ENCODE results near the gene PCSK6.
"Not testable (repeated sequence)": the region's sequence is repeated elsewhere in the genome, so short reads cannot be mapped to it uniquely, and the experiment has no call there.

The PCSK6 gene

GRCh38 chr15:101355678-101356464 is 133.6 kb downstream of the PCSK6 start:
- no peak for DNase-seq (ENCODE audit: low spot score)

GRCh38 chr15:101354891-101355623 is 134.4 kb downstream of the PCSK6 start:
- no peak for DNase-seq (ENCODE audit: low spot score)

GRCh38 chr15:101353240-101353639 is 136.3 kb downstream of the PCSK6 start:
- DNase-seq (ENCODE audit: low spot score) = no peak

DNA sequence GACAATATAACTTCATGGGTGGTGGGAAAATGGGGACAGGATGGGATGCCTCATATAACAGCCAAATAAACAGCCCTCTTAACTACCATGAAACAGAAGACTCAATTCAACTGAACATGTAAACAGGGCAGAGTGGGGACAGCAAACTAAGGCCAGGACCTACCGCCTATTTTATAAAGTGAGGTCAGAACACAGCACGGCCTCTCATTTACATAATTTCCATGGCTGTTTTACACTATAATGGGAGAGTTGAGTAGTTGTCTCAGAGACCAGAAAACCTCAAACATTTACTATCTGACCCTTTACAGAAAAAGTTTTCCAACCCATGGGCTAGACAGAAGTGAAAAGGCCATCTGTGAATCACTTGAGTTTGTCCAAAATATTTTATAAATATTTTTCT is 137.8 kb downstream of the PCSK6 start:
- no peak for DNase-seq (ENCODE audit: low spot score)

DNA sequence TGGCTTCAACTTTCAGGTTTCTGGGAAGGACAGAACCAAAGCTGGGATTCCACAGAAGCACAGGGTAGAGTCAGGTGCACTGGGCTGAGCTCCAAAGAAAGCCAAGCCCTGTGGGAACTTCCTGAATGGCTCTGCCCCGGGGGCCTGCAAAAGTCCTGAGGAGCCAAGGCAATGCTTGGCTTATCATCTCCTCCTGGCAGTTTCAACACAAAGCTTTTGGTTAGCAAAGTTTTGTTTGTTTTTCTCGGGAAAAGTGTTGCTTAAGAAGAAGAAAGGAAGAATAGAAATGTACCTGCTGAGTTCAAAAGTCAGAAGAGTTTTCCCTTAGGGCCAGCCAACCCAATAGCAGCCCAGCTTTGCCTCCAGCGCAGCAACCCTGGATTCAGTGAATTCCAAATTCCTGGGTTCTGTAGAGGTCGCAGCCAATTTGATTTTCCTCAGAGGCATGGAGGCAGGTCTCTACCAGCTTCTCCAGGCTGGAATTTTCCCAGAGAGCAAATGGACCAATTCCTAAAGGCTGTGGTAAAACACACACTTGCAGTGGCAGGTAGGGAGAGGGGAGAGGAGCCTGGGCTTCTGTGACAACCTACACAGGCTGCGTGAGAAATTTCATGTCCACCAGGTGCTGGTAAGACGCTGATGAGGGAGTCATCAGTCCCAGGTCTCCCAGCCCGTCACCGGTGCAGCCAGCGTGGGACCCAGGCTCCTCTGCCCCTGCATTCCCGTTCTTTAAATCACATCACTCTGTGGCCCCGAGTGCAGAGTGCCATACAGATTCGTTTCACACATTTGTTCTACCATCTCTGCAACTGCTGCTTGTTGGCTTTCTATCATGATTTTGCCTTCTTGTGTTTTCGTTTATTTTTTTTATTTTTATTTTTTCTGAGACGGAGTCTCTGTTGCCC is 140.2 kb downstream of the PCSK6 start:
- DNase-seq (ENCODE audit: low spot score) = no peak

GRCh38 chr15:101348643-101349042 is 140.9 kb downstream of the PCSK6 start:
- DNase-seq (ENCODE audit: low spot score) = no peak

GRCh38 chr15:101348015-101348414 is 141.5 kb downstream of the PCSK6 start:
- no peak for DNase-seq (ENCODE audit: low spot score)

GRCh38 chr15:101347454-101347853 is 142.1 kb downstream of the PCSK6 start:
- DNase-seq (ENCODE audit: low spot score) = no peak

DNA sequence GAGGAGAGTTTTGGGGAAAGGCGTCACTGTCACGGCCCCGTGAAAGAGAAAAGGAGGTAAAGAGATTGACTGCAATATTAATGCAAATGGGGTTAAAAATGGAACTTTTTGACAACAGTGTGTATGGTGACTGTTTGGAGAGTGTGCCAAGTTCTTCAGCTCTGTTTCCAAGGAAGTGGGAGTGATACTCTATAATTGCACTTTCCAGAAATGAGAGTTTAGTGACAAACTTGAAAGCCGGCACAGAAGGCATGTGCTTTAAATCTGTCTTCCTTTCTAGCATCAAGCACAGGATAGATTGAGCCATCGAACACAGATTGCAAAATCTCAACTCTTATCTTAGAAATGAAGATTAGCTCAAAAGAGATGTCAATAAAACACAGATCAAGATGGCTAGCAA is 142.6 kb downstream of the PCSK6 start:
- no peak for DNase-seq (ENCODE audit: low spot score)

- DNase-seq (ENCODE audit: low spot score) = no peak
These were observed 147.5 kb downstream of the PCSK6 start for GRCh38 chr15:101342056-101342455.

DNA sequence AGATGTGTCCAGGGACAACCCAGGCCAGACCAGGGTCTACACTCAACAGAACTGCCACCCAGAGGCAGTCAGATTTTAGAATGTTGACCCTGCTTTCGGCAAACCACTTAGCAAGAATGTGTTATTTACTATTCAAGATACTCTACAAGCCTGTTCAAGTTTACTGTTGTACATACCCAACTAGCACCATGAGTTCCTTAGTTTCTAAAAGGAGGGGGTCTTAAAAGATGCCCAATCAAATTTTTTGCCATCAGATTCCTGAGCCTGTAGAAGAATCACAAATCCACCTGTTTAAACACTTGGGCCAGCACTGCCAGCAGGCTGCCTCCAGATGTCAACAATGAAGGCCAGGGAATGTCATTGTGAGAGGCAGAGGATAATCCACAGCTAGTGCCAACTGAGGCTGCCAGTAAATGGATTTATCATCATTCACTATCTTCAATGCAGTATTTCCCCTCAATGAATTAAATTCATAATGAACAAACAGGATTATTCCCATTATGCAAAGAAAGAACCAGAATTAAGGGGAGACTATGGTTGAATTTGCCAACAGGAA is 150.9 kb downstream of the PCSK6 start:
- no peak for DNase-seq (ENCODE audit: low spot score)

GRCh38 chr15:101337976-101338375 is 151.5 kb downstream of the PCSK6 start:
- no peak for DNase-seq (ENCODE audit: low spot score)

GRCh38 chr15:101333907-101334789 is 155.4 kb downstream of the PCSK6 start:
- not testable (repeated sequence) for DNase-seq (ENCODE audit: low spot score)

DNA sequence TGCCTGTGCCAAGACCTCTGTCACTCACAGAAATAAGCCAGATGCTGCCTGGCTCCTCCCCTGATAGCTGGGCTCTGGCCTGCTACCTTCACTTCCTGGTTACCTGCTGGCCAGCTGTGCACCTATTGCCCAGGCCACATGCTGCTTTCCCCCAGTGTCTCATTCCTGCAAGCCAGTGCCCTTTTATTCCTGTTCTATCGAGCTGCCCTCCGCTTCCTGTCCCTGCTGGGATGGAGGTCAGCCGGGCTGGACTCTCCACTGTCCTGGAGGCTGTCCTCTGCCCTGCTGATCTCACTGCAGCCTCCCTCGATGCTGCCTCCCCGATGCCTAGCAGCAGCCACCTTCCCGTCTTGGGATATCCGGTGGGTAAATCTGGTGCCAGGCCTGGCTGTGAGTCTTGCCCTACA is 157.4 kb downstream of the PCSK6 start:
- no peak for DNase-seq (ENCODE audit: low spot score)

- DNase-seq (ENCODE audit: low spot score) = no peak
These were observed 159.6 kb downstream of the PCSK6 start for GRCh38 chr15:101329867-101330380.

DNA sequence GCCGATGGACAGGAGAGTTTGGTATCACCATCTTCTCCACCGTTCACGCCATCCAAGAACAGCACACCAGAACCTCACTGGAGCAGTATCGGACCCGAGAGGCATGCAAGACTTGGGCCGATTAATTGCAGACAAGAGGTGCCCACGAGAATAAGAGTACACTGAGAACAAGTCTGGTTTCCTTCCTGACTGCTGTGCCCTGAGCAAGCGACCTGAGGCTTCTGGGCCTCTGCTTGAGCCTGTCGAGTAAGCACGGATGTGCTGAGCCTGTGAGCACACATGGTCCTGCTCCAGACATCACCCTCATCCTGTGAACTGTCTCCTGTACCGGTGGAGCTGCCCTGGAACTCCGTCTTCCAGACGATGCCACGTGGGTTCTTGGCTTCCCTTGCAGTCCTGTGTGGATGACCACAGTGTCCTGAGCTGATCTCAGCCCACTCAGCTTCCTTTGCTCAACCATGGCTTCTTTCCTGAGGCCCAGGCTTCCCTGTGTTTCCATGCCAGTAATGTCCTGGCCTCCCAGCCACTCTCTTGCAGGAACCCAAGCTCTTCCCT is 160.1 kb downstream of the PCSK6 start:
- DNase-seq (ENCODE audit: low spot score) = no peak

GRCh38 chr15:101328001-101328400 is 161.5 kb downstream of the PCSK6 start:
- DNase-seq (ENCODE audit: low spot score) = no peak

DNA sequence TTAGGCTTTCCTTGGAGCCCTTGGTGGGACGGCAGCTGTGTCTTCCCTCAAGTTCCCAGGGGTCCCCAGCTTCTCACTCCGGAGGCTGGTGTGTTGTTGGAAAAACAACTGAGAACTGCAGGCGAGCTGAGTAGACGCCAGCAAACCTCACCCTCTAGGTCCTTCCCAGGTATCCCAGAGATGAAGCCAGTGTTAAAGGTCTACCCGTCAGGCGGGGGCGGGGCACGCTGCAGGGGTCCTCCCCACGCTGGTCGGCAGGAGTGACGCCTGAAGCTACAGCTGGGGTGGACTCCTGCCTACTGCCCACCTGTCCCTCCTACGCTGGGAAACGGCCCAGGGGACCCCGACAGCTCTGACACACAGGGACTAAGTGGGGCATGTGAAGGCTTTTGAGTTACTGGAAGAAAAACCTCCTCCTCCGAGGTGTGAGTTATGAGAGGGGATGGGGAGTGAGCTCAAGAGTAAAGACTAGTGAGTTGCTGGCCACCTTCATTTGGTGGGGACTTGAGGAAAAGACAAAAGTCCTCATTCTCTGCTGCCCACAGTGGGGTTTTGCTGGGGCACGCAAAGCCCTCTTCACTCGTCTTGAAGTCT is 162.3 kb downstream of the PCSK6 start:
- no peak for DNase-seq (ENCODE audit: low spot score)

GRCh38 chr15:101326462-101327146 is 162.9 kb downstream of the PCSK6 start:
- DNase-seq (ENCODE audit: low spot score) = no peak

- DNase-seq (ENCODE audit: low spot score) = no peak
These were observed 163.5 kb downstream of the PCSK6 start for GRCh38 chr15:101326026-101326315.
